ENCODE measurements around the gene PCCB. TPM values are rescaled to one million over a fixed set of nuclear protein-coding genes. Genes with fewer than 3 reads are reported as not detected.

Gene PCCB
- total RNA-seq, 1 experiment from 2014 or later, result 63.4 TPM

DNA sequence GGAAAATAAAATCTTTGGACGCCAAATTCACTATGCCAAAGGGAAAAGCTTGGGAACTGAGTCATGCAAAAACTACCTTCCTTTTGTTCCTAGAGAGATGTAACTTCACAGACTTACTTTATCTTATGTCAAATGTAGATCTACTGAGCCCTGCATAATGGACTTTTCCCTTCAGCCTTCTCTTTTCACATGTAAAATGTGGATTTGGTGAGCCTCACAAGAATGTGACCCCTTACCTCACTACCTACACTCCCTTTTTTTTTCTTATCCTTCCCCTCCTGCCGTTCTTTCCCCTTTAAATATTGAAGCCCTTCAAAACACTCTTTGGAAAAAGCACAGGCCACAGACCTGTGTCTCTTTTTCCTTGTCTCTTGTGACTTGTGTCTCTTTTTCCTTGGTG, 14.0 kb upstream of the PCCB start:
- in situ Hi-C loops (cut with HindIII; ENCODE audit: low pct_unique_long_range_greater_than_20kb, low sequenced_read_pairs), result no loop called here
- CTCF ChIA-PET, result no interaction called here

DNA sequence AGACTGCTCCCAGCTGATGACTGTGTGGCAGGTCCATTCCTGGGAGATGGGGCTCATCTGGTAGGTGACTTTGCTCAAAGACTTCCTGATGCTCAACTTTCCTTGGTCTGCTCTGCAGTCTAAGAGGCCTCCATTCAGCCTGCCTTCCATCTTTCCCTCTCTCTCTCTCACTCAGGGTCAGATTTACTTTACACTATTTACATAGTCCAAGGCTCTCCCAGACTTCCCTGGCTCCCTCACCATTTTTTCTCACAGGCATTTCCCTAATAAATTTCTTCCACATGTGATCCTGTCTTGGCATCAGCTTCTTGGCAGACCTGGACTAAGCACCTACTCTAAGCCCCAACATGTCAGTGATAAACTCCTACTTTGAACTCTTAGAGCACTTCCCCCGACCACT, 13.0 kb upstream of the PCCB start:
- Histone ChIP-seq H3K27me3 (ENCODE audit: control insufficient read depth, insufficient read depth, low read length) (no peaks in the 10 kb centered on the region), H3K4me3 (ENCODE audit: low read depth in 2 of 2, low read length in 2 of 2) (no peak overlapping the region), H3K9me3 (ENCODE audit: control insufficient read depth, insufficient read depth, low read depth, low read length) (no peaks in the 10 kb centered on the region), H3K36me3 (ENCODE audit: control insufficient read depth, insufficient read depth, low read length) (no peaks in the 10 kb centered on the region), H3K4me1 (ENCODE audit: control insufficient read depth, insufficient read depth, low read length) (no peaks in the 10 kb centered on the region), H3K27ac (ENCODE audit: low read length) (no peak overlapping the region)
- TF ChIP-seq, protein P1, sequence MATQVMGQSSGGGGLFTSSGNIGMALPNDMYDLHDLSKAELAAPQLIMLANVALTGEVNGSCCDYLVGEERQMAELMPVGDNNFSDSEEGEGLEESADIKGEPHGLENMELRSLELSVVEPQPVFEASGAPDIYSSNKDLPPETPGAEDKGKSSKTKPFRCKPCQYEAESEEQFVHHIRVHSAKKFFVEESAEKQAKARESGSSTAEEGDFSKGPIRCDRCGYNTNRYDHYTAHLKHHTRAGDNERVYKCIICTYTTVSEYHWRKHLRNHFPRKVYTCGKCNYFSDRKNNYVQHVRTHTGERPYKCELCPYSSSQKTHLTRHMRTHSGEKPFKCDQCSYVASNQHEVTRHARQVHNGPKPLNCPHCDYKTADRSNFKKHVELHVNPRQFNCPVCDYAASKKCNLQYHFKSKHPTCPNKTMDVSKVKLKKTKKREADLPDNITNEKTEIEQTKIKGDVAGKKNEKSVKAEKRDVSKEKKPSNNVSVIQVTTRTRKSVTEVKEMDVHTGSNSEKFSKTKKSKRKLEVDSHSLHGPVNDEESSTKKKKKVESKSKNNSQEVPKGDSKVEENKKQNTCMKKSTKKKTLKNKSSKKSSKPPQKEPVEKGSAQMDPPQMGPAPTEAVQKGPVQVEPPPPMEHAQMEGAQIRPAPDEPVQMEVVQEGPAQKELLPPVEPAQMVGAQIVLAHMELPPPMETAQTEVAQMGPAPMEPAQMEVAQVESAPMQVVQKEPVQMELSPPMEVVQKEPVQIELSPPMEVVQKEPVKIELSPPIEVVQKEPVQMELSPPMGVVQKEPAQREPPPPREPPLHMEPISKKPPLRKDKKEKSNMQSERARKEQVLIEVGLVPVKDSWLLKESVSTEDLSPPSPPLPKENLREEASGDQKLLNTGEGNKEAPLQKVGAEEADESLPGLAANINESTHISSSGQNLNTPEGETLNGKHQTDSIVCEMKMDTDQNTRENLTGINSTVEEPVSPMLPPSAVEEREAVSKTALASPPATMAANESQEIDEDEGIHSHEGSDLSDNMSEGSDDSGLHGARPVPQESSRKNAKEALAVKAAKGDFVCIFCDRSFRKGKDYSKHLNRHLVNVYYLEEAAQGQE (IDR thresholded peaks at IDR 0.05; ENCODE audit: insufficient read depth in 1 of 2, low read depth in 2 of 2, low read length in 1 of 2), result no peak
- TF ChIP-seq, protein P2, sequence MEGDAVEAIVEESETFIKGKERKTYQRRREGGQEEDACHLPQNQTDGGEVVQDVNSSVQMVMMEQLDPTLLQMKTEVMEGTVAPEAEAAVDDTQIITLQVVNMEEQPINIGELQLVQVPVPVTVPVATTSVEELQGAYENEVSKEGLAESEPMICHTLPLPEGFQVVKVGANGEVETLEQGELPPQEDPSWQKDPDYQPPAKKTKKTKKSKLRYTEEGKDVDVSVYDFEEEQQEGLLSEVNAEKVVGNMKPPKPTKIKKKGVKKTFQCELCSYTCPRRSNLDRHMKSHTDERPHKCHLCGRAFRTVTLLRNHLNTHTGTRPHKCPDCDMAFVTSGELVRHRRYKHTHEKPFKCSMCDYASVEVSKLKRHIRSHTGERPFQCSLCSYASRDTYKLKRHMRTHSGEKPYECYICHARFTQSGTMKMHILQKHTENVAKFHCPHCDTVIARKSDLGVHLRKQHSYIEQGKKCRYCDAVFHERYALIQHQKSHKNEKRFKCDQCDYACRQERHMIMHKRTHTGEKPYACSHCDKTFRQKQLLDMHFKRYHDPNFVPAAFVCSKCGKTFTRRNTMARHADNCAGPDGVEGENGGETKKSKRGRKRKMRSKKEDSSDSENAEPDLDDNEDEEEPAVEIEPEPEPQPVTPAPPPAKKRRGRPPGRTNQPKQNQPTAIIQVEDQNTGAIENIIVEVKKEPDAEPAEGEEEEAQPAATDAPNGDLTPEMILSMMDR (IDR thresholded peaks at IDR 0.05), result no peak
- TF ChIP-seq TCF7L2 (IDR thresholded peaks at IDR 0.05; ENCODE audit: low read depth, low read length) (no peak), SIN3A (IDR thresholded peaks at IDR 0.05; ENCODE audit: borderline replicate concordance, insufficient read depth, low read depth, low read length) (no peak), POLR2AphosphoS5 (IDR thresholded peaks at IDR 0.05; ENCODE audit: low read depth, low read length) (no peak)
- CTCF ChIA-PET, result no interaction called here
- BruUV-seq (replicated peaks), result no TSS peak
- no peak for DNase-seq (ENCODE audit: low read depth, low spot score)
- intact Hi-C loops (cut with micrococcal nuclease; ENCODE audit: unreplicated experiment), result no loop called here
- POLR2A ChIA-PET, result no interaction called here
- ATAC-seq, result no peak
- in situ Hi-C loops (cut with HindIII; ENCODE audit: low pct_unique_long_range_greater_than_20kb, low sequenced_read_pairs), result no loop called here

More for the DNA sequence above, 14.0 kb upstream of the PCCB start:
- TF ChIP-seq POLR2AphosphoS5 (IDR thresholded peaks at IDR 0.05; ENCODE audit: low read depth, low read length), result no peak
- TF ChIP-seq TCF7L2 (IDR thresholded peaks at IDR 0.05; ENCODE audit: low read depth, low read length), result no peak
- TF ChIP-seq, protein P2 (IDR thresholded peaks at IDR 0.05), result no peak
- no peak for TF ChIP-seq SIN3A (IDR thresholded peaks at IDR 0.05; ENCODE audit: borderline replicate concordance, insufficient read depth, low read depth, low read length)
- TF ChIP-seq, protein P1 (IDR thresholded peaks at IDR 0.05; ENCODE audit: insufficient read depth in 1 of 2, low read depth in 2 of 2, low read length in 1 of 2), result no peak
- H3K9me3 ChIP-seq (ENCODE audit: control insufficient read depth, insufficient read depth, low read depth, low read length), result no peaks in the 10 kb centered on the region
- POLR2A ChIA-PET, result no interaction called here
- DNase-seq (ENCODE audit: low read depth, low spot score) (no peak), ATAC-seq (no peak)
- no peaks in the 10 kb centered on the region for H3K27me3 ChIP-seq (ENCODE audit: control insufficient read depth, insufficient read depth, low read length)
- no peak overlapping the region for H3K4me3 ChIP-seq (ENCODE audit: low read depth in 2 of 2, low read length in 2 of 2)
- no peaks in the 10 kb centered on the region for H3K4me1 ChIP-seq (ENCODE audit: control insufficient read depth, insufficient read depth, low read length)
- H3K36me3 ChIP-seq (ENCODE audit: control insufficient read depth, insufficient read depth, low read length), result no peaks in the 10 kb centered on the region
- BruUV-seq (replicated peaks), result no TSS peak
- intact Hi-C loops (cut with micrococcal nuclease; ENCODE audit: unreplicated experiment), result no loop called here
- H3K27ac ChIP-seq (ENCODE audit: low read length), result no peak overlapping the region
